GM21447 (cell line): ENCODE data around the gene SORL1.

ENCODE experiments used
- ATAC-seq: cut with Tn5 transposase; IDR thresholded peaks from one replicate; pipeline ENCODE4 v1.9.1; 2021; ENCODE audit not compliant: unreplicated experiment

The SORL1 gene

DNA sequence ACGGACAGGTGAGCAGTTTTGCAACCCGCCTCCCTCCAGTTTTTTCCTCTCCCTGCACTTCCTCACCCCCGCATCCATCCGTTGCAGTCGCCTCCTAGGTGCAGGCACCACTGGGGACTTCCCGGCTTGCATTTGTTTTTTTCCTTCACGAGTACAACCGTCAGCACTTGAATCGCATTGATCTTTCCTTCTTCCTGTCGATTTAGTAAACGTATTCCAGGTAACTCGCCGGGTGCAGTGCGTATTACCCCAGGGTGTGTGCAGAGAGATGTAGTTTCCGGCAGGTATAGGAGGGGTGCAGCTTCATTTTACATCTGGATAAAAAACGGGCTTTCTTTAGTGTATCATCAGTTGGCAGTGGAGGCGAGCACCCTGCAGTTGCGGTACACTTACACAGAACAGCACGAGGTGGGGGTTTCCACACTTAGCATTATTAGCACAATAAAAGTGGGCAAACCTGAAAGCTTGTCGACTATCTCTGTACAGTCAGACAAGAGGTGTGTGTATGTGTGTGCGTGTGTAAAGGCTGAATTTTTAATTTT is 566 bp downstream of the SORL1 start, which contains the start of gene SORL1-AS1:
TSS of gene SORL1-AS1 (minus strand) at position 359 of the 542 bp plus-strand sequence.
- ATAC-seq: peak; percentile 19

DNA sequence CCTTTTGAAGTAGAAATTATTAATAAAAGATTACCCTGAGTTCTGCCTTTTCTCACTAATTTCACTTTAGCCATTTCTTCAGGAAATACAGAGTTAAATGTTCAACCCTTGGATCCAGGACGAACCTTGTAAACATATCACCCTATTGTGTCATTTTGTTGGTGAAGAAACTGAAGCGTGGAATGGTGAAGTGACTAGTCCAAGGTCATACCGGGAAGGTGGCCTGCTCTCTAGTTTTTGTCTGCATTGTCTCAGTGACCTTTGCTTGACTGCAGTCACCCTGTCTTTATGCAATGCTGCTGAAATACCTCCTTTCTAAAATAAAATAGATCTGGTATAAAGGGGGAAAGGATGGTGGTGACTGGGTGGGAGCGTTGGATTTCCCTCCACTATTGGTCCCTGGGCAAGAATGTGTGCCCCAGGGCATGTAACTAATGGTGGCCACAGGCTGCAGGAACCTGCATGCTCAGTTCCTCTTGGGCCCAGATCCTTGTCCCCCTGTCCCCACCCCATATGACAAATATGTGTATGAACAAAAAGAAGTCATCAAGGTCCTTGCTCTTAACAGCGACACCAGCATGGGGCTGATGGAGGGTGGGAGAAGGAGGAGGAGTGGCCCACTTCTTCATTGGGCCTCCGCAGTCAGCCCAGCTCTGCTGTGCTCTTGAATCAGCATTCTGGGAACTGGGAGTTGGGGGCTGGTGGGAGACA is 1.6 kb downstream of the SORL1 start:
- no peak for ATAC-seq

DNA sequence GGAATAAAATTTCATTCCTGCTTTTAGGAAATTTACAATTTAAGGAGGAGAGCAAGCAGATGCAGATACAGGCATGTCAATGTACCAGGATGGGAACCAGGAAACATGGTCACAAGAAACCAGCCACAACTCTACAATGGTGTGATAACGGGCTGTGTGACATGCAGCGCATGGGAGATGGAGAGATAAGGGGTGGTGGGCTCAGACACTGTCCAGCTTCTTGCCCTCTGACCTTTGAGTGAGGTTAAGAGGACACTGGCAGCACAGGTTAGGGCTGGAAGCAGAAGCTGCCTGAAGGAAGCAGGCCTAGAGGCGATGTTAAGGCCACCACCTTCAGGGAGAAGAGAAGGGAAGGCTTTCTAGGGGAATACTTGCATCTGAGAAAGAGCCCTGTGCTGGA is 3.0 kb downstream of the SORL1 start:
- ATAC-seq: no peak

DNA sequence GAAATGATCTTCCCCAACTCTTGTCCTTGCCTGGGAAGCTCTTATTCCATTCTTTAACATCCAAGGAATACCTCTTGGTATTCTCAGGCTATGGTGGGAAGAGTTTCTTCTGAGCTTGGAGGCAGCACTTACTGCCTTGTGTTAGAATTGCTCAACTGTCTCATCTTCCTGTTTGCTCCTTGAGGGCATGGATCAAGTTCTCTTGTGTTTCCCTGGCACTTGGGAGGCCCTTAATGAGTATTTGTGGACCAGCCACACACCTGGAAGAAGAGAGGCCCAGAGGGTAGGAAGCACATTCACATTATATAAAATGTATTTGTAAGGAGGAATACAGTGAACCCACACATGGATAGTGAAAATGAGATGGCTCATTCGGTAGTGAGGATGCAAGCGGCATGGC is 4.0 kb downstream of the SORL1 start:
- no peak for ATAC-seq

DNA sequence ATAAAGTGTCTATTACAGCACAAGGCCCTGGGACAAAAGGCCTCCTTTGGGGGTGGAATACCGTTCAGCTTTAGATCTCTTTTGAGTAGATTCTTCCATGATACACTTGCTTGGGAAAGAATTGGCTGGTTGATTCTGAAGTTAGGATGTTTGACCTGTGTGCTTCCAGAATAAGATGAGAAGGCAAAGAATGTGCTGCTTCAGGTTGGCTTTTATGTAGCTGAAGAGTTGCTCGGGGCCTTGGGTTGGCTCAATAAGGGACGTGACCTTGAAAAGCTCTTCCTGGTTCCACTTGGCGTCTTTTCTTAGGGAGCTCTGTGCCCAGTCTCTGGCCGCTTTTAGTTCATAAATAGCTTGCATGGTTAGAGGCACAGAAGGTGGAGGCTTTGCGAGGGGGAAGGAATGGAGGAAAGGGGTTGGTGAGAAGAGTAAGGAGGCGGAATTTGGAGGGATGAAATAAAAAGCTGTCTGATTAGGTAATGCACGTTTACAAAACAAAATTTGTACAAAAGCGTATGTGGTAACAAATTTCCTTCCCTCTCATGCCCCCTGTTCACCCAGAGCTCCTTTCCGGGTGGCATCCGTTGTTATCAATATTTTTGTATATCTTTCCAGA is 4.8 kb downstream of the SORL1 start:
- ATAC-seq: no peak

DNA sequence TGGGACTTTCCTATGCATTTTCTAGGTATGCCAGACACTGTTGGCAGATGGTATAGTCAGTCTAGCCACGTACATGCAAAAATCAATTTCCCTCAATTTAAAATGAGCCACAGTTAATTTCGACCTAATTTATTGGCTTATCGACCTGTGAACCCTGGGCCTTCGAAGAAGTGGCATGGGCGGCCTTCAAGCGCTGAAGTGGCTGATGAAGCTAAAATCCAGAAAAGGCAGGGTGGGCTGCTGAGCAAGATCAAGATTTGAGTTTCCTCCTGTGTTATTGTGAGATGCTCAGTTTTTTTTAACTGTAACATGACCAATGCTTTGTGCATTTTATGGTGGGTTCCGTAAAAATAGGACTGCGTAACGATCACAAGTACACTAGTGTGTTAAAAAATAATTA is 6.4 kb downstream of the SORL1 start:
- no peak for ATAC-seq

DNA sequence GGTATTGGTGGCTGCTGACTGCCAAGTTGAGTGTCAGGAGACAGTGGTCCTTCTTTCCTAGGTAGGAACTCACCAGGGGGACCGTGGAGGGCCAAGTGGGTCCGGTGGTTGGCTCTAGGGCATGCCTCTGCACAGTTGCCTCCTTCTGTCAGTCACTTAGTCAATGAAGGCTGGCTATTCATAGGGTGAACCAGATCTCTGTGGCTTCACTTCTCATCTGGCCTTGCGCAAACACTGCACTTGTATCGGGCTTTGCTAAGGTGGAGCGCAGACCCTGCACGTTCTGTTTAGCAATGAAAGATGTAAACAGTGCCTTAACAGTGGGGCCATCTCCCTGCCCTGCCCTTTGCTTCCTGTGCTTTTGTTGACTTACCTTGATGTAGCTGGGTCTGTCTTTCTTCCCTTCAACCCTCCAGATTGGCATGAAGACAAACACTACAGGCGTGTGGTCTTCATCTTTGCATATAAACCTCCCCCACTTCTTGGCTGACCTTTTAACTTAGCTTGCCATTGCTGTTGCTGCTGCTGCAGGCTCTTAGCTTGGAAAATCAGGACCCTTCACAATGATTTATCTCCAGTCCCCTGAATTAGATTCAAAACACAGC is 7.4 kb downstream of the SORL1 start:
- ATAC-seq: no peak

DNA sequence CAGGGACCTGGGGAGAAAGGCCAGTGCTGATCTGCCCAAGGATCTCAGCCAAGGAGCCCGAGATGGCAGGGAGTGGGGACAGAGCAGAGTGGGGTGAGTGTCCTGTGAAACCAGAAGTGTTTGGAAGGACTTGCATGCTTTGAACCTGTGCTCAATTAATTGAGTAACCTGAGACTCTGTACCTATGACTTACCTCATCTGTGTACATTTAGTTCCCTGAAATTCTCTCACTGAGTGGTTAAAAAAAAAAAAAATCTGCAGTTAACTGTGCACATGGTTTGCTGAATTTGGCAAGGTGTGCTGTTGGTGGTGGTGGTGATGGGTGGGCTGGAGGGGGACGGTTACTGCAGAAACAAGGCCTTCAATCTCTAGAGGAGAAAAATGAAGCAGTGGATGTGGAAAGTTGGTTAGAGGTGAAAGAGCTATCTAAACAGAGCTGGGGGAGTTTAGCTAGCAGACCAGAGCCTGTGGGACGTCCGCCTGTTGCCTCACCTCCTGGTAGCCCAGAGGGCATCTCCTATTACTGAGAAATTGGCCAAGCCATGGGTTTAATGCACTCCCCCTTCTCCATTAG is 8.9 kb downstream of the SORL1 start:
- no peak for ATAC-seq

DNA sequence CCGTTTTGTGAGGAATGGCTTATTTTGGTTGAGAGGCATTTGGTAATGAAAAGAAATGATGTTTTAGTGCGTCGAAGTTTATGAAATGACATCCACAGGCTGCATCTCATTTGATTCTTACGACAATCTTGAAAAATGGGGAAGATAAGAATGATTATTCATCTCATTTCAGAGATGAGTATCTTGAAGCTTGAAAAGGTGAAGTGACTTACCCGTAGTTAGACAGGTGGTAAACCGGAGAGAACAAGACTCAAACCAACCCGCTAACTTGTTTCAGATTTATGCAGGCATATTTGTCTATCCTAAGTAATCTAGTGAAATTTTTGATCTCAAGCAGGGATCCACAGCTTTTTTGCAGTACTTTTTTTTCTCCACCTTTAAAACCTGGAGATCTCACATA is 9.7 kb downstream of the SORL1 start:
- no peak for ATAC-seq

DNA sequence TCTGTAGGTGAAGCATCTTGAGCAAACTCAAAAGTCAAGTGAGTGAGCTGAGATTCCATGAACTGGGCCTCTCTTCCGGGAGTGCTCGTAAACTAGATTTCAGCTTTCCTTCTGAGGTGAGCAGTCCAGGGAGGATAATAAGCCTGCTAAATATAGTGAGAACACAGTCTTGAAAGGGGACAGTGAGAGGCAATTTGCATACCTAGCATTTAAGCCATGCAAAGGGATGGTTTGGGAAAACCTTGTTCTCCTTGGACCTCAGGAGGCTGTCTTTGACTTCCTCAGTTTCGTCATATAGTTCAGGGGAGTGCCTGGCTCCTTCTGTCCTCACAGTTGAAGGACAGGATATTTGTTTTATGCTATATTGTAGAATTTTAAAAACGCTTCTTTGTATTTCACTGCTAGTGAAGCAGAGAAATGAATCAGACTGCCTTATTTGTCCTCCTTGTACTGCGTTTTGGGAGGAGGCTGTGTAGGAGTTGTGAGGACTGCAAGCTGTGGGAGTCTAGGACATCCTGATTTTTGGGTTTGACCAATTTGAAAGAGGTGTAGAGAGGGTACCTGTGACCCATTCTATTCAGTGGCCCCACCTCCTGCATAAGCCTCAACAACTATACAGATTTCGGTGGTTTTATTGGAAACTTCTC is 11.7 kb downstream of the SORL1 start:
- no peak for ATAC-seq

DNA sequence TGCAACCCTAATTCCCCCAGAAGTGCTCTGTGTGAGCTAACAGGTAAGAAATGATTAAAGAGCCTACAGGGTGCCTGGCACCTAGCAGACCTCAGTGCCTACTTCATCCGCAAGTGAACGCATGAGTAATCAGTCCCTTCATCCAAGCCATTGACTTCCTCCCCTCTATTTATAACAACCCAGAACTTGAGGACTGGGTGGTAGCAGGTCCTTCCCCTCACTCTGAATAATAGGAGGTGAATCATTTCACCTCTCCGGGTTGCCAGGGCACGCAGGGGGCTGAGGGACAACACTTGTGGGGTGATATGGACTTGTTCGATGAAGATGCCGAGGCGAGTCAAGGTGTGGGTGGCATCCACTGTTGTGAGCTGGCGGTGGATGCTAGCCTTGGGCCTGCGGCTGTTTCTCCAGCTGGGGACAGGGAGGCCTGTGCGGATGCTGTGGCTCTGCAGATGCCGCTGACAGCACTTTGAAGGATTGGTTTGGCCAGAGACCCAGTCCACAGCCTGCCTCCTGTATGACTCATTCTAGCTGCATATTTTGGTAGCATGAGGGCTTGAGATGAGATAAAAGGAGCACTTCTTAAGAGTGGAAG is 12.3 kb downstream of the SORL1 start:
- peak; percentile 44 for ATAC-seq

DNA sequence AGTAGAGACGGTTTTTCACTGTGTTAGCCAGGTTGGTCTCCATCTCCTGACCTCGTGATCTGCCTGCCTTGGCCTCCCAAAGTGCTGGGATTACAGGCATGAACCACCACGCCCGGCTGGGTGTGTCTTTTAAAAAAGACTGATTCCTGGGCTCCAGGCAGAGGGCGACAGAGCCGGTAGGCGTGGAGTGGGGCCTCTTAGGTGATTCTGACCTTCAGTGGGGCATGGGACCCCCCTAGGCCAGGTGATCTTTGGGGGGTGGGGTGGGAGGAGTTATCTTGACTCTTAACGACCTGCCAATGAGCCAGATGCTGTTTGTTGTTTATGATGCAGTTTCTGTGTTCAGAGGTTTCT is 13.6 kb downstream of the SORL1 start:
- no peak for ATAC-seq

DNA sequence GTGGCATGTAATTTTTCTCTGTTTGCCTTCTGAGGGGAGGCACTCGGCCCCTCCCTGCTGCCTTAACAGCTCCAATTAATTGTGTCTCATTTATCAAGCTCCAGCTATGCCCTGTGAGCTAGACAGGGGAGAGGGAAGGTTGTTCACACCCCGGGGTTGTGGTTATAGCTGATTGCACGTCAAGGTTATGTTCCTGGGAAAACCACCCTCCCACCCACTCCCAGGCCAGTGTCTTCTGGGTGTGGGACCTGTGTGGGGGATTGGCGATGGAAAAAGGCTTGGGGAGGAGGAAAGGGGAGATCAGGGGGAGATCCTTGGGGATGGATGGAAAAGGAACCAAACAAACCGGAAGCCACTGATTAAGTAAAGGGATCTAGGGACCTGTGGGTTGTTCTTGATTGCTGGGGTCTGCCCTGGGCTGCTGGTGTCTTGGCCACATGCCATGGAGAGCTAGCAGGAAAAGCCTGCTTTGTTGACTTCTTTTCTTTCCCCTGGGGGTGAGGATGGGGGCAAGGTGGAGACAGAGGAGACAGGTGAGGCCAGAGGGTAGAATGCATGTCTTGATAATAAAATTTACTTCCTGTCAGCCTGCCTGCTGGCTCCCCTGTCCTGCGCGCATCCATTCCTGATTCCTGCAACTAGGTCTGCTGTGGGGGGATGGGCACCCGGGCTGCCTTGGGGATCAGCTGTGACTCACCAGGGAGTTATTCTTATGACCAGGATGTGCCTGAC is 14.1 kb downstream of the SORL1 start:
- no peak for ATAC-seq

DNA sequence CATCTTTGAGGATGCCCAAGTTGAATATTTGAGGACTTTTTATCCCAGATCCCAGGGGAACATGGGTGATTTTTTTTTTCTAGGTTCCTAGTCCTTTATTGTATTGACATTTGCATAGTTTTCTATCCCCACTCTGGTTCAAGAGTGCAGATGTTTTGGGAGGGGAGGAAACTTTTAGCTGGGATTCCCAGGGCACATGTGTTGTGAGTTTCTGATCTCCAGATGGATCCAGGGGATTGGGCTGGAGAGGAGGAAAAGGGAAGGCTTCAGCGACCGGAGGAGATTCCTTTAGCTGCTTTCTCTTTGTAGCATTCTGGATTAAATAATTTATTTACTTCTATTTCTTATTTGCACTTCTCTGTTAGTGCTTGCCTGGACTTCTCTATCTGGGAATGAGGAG is 15.4 kb downstream of the SORL1 start:
- ATAC-seq: no peak

DNA sequence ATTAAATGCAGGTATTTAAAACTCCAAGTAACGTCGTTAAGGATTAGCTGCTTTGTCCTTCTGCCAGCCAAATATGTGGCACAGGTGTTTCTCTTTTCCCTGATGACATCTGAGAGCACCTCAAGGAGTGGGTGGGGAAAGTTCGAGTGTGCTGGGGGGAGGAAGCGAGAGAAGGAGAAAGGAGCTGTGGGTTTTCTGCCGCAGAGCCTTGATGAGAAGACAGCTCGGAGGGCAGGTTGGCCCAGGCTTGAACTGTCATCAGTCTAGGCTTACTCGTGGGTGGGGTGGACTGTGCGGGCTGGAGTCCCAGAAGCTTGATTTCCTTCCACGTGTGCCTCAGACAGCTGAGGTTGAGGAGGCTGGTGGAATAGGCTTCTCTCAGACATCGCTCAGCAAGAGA is 15.9 kb downstream of the SORL1 start:
- peak; percentile 49 for ATAC-seq

DNA sequence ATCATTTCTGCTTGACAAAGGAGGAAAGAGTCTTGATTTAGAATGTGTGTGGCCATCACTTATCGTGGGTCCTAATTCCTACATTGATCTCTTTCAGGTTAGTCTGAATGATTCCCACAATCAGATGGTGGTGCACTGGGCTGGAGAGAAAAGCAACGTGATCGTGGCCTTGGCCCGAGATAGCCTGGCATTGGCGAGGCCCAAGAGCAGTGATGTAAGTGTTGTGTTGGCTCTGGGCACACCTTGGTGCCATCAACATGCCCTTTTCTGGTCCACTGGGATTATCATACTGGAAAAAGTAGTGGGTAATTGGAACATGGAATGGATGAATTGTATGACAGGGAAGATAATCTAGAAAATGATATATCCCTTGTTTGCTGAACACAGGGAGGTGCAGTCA is 17.8 kb downstream of the SORL1 start:
- no peak for ATAC-seq

DNA sequence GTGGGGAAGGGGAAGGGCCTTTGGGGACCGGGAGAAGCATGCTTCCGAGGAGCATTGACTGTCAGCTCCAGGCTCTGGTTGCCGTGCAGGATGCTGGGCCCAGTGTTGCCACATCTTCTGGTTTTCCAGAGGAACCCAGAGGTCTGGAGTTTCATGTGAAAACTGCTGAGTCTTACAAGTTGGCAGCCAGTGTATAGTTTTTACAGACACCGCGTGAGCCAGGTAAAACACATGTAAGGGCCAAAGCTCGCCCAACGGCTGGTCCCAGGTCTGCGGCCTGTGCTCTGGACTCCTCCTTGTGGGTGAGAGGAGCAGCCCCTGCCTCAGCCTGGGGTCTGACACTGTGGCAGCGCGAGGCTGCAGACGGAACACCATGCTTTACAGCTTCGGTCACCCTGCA is 19.1 kb downstream of the SORL1 start:
- ATAC-seq: no peak

DNA sequence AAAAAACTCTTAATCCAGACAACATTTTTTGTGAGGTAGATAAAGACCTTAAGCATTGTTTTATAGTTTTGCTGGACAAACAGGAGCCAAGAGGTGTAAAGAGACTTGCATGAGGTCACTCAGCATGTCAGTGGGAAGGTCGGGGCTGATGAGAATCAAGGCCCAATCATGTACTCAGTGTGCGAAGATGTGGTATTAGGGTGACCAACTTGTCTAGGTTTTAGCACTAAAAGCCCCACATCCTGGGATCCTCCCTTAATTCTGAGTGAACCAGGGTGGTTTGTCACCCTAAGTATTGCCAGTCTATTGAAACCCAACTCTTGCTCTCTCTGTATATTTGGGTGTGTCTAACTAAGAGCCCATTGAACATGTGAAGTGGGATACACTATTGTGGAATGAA is 20.2 kb downstream of the SORL1 start:
- no peak for ATAC-seq

DNA sequence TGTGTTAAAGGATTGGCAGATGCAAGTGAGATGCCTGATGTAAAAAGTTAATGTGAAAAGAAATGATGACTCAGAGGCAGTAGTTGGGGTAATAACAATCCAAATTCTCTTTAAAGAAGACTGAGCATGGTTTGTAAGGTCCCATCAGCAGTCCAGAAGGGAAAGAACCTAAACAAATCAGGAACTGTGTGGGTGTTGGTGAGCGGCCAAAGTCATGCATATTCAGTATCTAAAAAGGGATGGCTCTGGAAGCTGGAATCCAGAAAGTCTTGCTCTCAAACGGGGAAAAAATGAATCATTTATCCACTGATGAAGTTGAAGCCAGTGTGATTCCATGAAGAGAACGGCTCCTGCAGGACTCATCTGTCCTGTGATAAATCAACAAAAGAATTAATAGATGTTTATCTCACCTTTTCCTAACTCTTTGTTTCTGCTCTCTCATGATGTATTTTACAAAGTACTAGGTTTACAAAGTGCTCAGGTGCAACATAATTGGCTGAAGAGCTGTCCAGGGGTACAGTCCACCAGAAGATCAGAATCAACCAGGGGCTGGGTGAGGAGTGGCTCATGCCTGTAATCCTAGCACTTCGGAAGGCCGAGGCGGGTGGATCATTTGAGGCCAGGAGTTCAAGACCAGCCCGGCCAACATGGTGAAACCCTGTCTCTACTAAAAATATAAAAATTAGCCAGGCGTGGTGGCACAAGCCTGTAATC is 21.1 kb downstream of the SORL1 start:
- no peak for ATAC-seq

DNA sequence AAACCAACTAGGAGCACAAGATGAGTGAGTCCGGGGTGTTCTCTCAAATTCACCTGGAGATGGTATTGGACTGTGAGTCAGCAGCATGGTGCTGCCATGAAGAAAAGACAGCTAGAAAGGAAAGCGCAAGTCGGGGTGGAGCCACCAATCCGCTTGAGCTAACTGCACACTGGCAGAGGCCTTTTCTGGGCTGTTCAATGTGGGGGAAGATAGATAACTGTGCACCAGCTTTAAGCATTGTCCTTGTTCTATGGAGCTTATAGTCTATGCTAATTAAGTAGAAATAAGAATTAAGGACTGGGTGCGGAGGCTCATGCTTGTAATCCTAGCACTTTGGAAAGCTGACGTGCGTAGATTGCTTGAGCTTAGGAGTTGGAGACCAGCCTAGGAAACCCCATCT is 22.6 kb downstream of the SORL1 start:
- ATAC-seq: no peak
